GM13976 (cell line): ENCODE data around the gene ALG12.
A peak's percentile ranks its signal among the peaks of the same experiment; 100 is the strongest.

Experiments used
- DNase-seq: peaks from one replicate; pipeline ENCODE4 v3.0.0; 2012; ENCODE audit warnings: low spot score
- CTCF ChIP-seq: IDR thresholded peaks from 2 replicates; pipeline ENCODE4 v1.5.1; 2012; ENCODE audit warnings: borderline replicate concordance, mild to moderate bottlenecking; ENCODE audit not compliant: insufficient read depth; ENCODE audit errors: extremely low read depth, missing control alignments, control extremely low read depth
- in situ Hi-C: fragments of 300-500 bp; cut with MboI; formaldehyde crosslinking; loops from one replicate; pipeline ENCODE4 v1.12.0; 2022; ENCODE audit warnings: low sequenced_read_pairs, mixed read lengths, inconsistent platforms; ENCODE audit not compliant: unreplicated experiment

ALG12 gene

DNA sequence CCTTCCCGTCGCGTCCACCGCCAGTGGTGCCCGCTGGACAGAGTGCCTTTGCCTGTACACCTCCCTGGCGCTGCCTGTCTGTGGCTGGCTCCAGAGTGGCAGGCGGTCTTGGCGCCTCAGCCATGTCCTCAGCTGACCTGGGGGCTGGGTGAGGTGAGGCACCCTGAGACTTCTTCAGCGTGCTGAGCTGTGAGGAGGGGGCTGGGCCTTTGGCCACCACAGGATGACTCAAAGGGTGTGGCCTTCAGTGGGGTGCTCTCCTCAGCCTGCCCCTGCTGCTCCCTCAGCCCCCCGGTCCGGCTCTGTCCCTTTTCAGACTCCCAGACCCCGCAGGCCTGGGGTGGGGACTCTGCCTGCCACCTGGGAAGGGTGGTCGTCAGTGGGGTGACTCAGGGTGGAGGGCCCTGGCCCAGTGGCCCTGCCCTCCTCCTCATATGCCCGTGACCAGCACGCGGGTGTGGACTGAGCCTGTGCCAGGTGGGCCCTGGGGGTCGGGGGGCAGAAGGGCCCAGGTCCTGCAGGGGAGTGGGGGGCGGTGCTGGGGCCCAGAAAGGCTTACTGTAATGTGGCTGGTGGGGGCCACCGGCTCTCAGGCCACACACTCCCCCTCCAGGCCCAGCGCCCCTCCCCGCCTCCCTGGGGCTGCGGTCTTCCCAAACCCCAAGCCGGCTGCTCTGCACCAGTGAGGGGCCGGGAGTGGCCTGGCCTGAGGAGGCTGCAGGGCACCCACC, 16.1 kb upstream of the ALG12 start:
- in situ Hi-C loops: loop anchor here (5.0 kb wide), 1 partner anchor 98 kb away; no protein-coding TSS in a partner anchor
- no peak for DNase-seq
- TF ChIP-seq CTCF: no peak

GRCh38 chr22:49933236-49934159, 15.3 kb upstream of the ALG12 start:
- TF ChIP-seq CTCF: no peak
- in situ Hi-C loops: loop anchor here (5.0 kb wide), 1 partner anchor 99 kb away; no protein-coding TSS in a partner anchor

GRCh38 chr22:49930596-49931412, 12.6 kb upstream of the ALG12 start:
- in situ Hi-C loops: loop anchor here (5.0 kb wide), 1 partner anchor 101 kb away; no protein-coding TSS in a partner anchor
- TF ChIP-seq CTCF: peak; percentile 81
- DNase-seq: peak; percentile 78

More at GRCh38 chr22:49933236-49934159, 15.3 kb upstream of the ALG12 start:
- DNase-seq: no peak

- DNase-seq: no peak
- TF ChIP-seq CTCF: no peak
- in situ Hi-C loops: loop anchor here (5.0 kb wide), 1 partner anchor 102 kb away; no protein-coding TSS in a partner anchor
These were observed 11.8 kb upstream of the ALG12 start for GRCh38 chr22:49929994-49930575.

DNA sequence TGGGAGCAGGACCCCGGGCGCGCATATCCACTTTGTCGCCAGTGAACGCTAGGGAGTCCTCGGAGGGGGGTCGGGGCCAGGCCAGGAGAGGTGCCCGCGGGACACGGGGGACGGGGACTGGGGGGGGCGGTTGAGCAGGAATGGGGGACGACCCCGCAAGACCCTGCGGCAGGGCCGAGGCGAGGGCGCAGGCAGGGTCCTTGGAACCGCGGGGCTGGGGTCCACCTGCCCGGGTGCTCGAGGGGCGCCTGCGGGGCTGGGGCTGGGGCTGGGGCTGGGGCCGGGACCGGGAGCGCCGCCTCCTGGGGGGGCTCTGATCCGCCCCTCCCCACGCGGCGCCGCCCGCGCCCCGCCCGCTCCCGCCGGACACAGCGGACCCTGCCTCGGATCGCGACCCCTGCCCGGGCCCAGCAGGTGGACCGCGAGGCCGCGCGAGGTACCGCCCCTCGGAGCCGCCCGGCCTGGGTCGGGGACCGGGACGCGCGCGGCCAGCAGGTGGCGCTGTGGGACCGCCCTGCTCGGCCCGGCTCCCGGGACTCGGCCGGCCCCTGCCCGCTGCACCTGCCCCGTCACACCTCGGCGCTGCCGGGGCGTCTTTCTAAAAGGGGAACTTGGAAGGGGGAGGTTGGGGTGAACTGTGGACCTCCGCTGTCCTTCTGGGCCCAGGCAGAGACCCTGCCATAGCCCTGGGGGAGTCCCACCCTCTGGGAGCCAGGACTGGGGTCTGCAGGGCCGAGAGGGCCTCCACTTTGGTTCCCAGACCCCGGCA, 11.2 kb upstream of the ALG12 start:
- DNase-seq: peak; percentile 88
- in situ Hi-C loops: no loop called here
- TF ChIP-seq CTCF: peak; percentile 94
